PC-9 (cell line): ENCODE measurements around the gene HMGA1.

Experiments used
- EZH2 ChIP-seq: fragments of 200-600 bp; sonication (generic); IDR thresholded peaks from 2 replicates; pipeline ENCODE4 v1.8.0; 2017; ENCODE audit warnings: antibody characterized with exemption, low read depth
- TF ChIP-seq, protein P1 (sequence below): fragments of 200-600 bp; sonication (generic); conservative IDR thresholded peaks from 2 replicates; pipeline ENCODE4 v1.6.1; 2017; ENCODE audit warnings: mixed run types, antibody characterized with exemption, mild to moderate bottlenecking, moderate library complexity

DNA sequence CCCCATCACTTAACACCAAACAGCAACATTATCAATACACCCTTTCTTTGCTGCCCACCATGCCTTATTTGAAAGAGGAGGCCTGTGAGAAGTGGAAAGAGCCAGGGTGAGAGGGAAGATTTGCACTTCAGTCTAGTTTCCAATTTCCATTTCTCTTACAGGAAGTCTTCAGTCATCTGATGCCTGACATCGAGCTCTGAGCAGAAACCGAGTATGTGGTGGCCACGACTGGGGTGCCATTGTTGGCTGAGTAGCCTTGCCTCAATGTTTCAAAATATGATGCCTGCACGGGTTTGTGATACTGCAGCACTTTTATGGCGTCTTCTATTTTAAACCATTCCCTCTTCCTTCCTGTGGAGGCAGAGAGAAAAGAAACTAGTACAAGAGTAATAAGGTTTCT, 51.9 kb downstream of the HMGA1 start:
- TF ChIP-seq, protein P1, sequence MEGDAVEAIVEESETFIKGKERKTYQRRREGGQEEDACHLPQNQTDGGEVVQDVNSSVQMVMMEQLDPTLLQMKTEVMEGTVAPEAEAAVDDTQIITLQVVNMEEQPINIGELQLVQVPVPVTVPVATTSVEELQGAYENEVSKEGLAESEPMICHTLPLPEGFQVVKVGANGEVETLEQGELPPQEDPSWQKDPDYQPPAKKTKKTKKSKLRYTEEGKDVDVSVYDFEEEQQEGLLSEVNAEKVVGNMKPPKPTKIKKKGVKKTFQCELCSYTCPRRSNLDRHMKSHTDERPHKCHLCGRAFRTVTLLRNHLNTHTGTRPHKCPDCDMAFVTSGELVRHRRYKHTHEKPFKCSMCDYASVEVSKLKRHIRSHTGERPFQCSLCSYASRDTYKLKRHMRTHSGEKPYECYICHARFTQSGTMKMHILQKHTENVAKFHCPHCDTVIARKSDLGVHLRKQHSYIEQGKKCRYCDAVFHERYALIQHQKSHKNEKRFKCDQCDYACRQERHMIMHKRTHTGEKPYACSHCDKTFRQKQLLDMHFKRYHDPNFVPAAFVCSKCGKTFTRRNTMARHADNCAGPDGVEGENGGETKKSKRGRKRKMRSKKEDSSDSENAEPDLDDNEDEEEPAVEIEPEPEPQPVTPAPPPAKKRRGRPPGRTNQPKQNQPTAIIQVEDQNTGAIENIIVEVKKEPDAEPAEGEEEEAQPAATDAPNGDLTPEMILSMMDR: no peak
- no peak for TF ChIP-seq EZH2
